SK-N-SH (cell line): ENCODE data around the gene ZNF398.

ENCODE experiments used
- CTCF ChIP-seq: fragments of 200-600 bp; sonication (generic); IDR thresholded peaks from 2 replicates; pipeline ENCODE4 v1.6.1; 2017; ENCODE audit warnings: antibody characterized with exemption, mild to moderate bottlenecking, moderate library complexity
- NRF1 ChIP-seq: IDR thresholded peaks from 2 replicates; pipeline ENCODE4 v1.6.1; 2012; ENCODE audit warnings: low read depth, mild to moderate bottlenecking, low read length
- POLR2AphosphoS5 ChIP-seq: IDR thresholded peaks from 2 replicates; pipeline ENCODE4 v1.6.1; 2012; ENCODE audit warnings: low read depth, low read length

- TF ChIP-seq CTCF (no peak), NRF1 (no peak), POLR2AphosphoS5 (no peak)
Measured at GRCh38 chr7:149140831-149141230, 6.4 kb upstream of the ZNF398 start.
